Measurements from ENCODE around the gene CRYBG2.

DNA sequence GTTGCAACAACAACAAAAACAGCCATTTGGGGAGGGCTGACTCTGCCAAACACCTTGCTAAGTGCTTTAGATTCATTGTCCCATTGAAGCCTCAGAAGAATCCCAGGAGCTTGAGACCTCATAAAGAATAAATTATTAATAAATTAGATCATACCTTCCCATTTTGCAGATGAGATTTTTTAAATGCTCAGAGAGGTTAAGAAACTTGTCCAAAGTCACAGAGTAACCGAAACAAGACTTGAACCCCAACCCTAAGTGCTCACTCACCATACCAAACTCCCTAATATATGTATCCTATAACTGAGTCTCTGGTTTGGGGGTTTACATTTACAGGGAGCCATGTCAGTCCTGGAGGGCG is 3.6 kb downstream of the CRYBG2 start:
- TF ChIP-seq POLR2AphosphoS5 (IDR thresholded peaks at IDR 0.05; ENCODE audit: low read depth, low read length) (no peak), POLR2A (IDR thresholded peaks at IDR 0.05; ENCODE audit: low read depth, low read length) (no peak), TAF1 (IDR thresholded peaks at IDR 0.05; ENCODE audit: low read depth, low read length) (no peak), SPI1 (IDR thresholded peaks at IDR 0.05; ENCODE audit: low read depth, low read length) (no peak)
